ENCODE data around the gene GDF15.

GDF15 gene

DNA sequence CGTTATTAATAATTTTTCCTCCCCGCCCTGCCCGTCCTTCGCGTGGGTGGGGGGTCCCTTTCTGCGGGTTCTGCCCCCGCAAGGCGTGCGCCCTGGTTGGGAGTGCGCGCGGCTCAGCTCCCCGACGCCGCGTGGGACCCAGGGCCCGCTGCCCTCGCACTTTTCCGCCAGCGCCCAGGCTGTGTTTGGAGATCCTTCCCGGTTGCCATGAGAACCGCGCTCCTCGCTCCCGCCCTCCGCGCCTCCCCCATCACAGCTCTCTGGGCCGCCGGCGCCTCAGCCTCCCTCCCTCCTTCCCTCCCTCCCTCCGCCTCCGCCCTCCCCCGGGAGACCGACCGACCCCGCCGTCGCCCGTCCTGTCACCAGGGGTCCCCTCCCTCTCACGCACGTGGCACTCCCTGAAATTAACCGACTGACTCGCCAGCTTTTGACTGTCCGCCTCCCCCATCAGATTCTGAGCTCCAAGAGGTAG is 30.9 kb downstream of the GDF15 start:
- POLR2A ChIA-PET = interaction anchor here (0.9 to 5.3 kb wide), 13 partner anchors 9 to 172 kb away, joined by 3 to 56 read pairs (median 4); partner anchors contain the start of genes JUND, LSM4 and REX1BD
- TF ChIP-seq L3MBTL2 (conservative IDR thresholded peaks at IDR 0.05) (peak; percentile 85), ARNT (IDR thresholded peaks at IDR 0.05) (no peak), CTBP1 (IDR thresholded peaks at IDR 0.05; ENCODE audit: borderline replicate concordance) (no peak)
- CTCF ChIA-PET = interaction anchor here (1.0 to 1.9 kb wide), 5 partner anchors 31 to 137 kb away, joined by 3 to 9 read pairs (median 4); partner anchors contain the start of gene GDF15
- DNase-seq (ENCODE audit: extremely low spot score) = peak; percentile 79

DNA sequence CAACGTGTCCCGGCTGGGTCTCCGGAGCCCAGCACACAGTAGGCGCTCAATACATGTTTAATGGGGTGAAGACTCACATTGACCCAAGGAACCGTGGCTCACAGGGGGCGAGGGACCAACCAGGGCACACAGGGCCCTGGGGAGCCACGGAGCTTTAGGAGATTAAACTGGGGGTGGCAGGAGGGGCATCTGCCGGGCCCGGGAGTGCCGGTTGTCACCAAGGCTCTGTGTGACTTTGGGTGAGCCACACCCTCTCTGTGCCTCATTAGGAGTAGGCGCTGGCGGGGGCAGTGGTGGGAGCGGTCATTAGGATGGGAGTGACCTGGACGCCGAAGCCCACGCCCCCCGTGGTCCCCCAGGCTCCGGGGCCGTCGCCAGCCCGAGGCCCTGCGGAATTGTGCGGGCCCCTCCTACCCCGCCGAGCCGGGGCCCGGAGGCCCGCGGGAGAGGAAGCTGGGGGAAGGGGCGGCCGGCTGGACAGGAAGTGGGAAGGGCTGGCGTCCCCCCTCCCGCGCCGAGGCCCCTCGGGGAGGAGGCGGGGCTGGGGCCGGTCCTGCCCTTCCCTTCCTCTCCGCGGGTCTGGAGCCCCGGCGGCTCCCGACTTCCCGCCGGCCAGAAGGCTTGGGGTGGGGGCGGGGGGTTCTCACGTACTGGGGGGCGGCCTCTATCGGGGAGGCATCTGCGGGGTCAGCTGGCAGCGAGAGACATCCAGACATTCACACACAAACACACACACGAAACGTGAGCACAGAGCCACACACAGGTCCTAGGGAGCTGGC is 31.5 kb downstream of the GDF15 start:
- ChIA-PET POLR2A (interaction anchor here (0.7 to 5.3 kb wide), 15 partner anchors 8 to 502 kb away, joined by 3 to 56 read pairs (median 6); partner anchors contain the start of genes COPE, DDX49, JUND and LSM4), CTCF (interaction anchor here (0.9 to 1.9 kb wide), 3 partner anchors 78 to 138 kb away, joined by 3 to 9 read pairs (median 4); no protein-coding TSS in a partner anchor)
- DNase-seq (ENCODE audit: extremely low spot score) = peak; percentile 69
- TF ChIP-seq CTBP1 (IDR thresholded peaks at IDR 0.05; ENCODE audit: borderline replicate concordance) (no peak), FOXK2 (IDR thresholded peaks at IDR 0.05) (no peak), PKNOX1 (IDR thresholded peaks at IDR 0.05) (no peak), SP1 (IDR thresholded peaks at IDR 0.05) (no peak), ZNF384 (IDR thresholded peaks at IDR 0.05) (no peak), BHLHE40 (IDR thresholded peaks at IDR 0.05; ENCODE audit: borderline replicate concordance) (no peak), NFRKB (IDR thresholded peaks at IDR 0.05) (no peak), FOXA1 (IDR thresholded peaks at IDR 0.05) (no peak), HDGF (IDR thresholded peaks at IDR 0.05; ENCODE audit: borderline replicate concordance) (no peak), SUZ12 (IDR thresholded peaks at IDR 0.05) (no peak), TARDBP (IDR thresholded peaks at IDR 0.05) (no peak), ARNT (IDR thresholded peaks at IDR 0.05) (no peak), ELF4 (IDR thresholded peaks at IDR 0.05) (no peak), L3MBTL2 (conservative IDR thresholded peaks at IDR 0.05) (peak; percentile 77), FOXM1 (IDR thresholded peaks at IDR 0.05; ENCODE audit: borderline replicate concordance) (peak; percentile 62; the same call in 1 of the 2 replicates), LEF1 (IDR thresholded peaks at IDR 0.05; ENCODE audit: borderline replicate concordance) (no peak)

GRCh38 chr19:18418029-18418482 is 32.1 kb downstream of the GDF15 start:
- ChIA-PET POLR2A (interaction anchor here (0.7 to 5.3 kb wide), 9 partner anchors 16 to 501 kb away, joined by 3 to 56 read pairs (median 7); partner anchors contain the start of genes COPE, DDX49, JUND and LSM4), CTCF (interaction anchor here (0.9 to 1.1 kb wide), 2 partner anchors 79 to 89 kb away, joined by 3 to 4 read pairs; no protein-coding TSS in a partner anchor)
- TF ChIP-seq ELF4 (IDR thresholded peaks at IDR 0.05) (no peak), ZNF384 (IDR thresholded peaks at IDR 0.05) (no peak), SUZ12 (IDR thresholded peaks at IDR 0.05) (no peak), FOXM1 (IDR thresholded peaks at IDR 0.05; ENCODE audit: borderline replicate concordance) (no peak), FOXK2 (IDR thresholded peaks at IDR 0.05) (no peak)
- no peak for DNase-seq (ENCODE audit: extremely low spot score)

DNA sequence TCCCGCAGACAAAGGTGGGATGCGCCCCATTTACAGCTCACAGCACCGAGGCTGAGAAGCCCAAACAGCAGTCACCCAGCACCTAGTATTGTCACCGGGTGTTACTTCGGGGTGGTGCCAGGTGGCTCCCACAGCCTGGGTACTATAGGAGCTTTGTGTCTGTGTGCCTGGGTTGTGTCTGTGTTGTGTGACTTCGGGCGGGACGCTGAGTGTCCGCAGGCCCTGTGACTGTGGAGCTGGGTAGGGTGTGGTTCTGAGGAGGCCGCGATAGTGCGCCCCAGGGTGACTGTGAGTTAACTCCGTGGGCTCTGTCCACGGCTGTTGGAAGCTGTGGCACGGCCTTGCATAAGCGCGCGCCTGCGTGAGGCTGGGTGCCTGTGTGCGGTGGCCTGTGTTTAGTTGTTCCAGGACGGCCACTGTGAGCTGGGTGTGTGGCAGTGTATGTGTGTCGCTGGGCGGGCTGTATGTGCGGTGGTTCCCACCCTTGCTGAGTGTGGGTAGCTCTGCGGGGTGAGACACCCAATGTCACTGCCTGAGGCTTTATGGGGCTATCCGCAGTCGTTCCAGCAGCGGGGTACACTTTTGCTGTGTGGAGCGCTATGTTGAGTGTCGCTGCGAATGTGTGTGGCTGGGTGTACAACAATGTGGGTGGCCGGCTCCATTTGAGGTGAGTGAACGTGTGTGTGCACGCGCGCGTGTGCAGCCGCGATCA is 32.7 kb downstream of the GDF15 start:
- TF ChIP-seq TARDBP (IDR thresholded peaks at IDR 0.05) (no peak), ZNF384 (IDR thresholded peaks at IDR 0.05) (no peak), L3MBTL2 (conservative IDR thresholded peaks at IDR 0.05) (peak; percentile 57; the same call in 1 of the 2 replicates), HDGF (IDR thresholded peaks at IDR 0.05; ENCODE audit: borderline replicate concordance) (no peak), FOXK2 (IDR thresholded peaks at IDR 0.05) (no peak)
- ChIA-PET CTCF (interaction anchor here (0.5 to 1.1 kb wide), 4 partner anchors 29 to 355 kb away, joined by 3 read pairs; partner anchors contain the start of gene GDF15), POLR2A (interaction anchor here (0.8 to 5.3 kb wide), 8 partner anchors 16 to 194 kb away, joined by 3 to 56 read pairs (median 7); partner anchors contain the start of genes JUND and LSM4)
- no peak for DNase-seq (ENCODE audit: extremely low spot score)

- TF ChIP-seq HDGF (IDR thresholded peaks at IDR 0.05; ENCODE audit: borderline replicate concordance) (no peak), FOXM1 (IDR thresholded peaks at IDR 0.05; ENCODE audit: borderline replicate concordance) (peak; percentile 95)
- CTCF ChIA-PET = interaction anchor here (0.6 to 1.1 kb wide), 3 partner anchors 30 to 559 kb away, joined by 3 read pairs; partner anchors contain the start of gene GDF15
- POLR2A ChIA-PET = interaction anchor here (0.5 to 5.3 kb wide), 8 partner anchors 16 to 195 kb away, joined by 3 to 56 read pairs (median 5); partner anchors contain the start of genes JUND and LSM4
- DNase-seq (ENCODE audit: extremely low spot score) = peak; percentile 87
Observed at GRCh38 chr19:18419195-18419698, 33.3 kb downstream of the GDF15 start, which contains the start of gene SSBP4. SSBP4 (plus strand) TSS chr19:18419398; CDS start chr19:18419649, 251 bp downstream.

- no peak for DNase-seq (ENCODE audit: extremely low spot score)
Observed at GRCh38 chr19:18419699-18420460, 33.9 kb downstream of the GDF15 start.

More at GRCh38 chr19:18419699-18420460, 33.9 kb downstream of the GDF15 start:
- ChIA-PET CTCF (interaction anchor here (0.6 to 1.1 kb wide), 2 partner anchors 30 to 559 kb away, joined by 3 read pairs; no protein-coding TSS in a partner anchor), POLR2A (interaction anchor here (0.5 to 5.3 kb wide), 9 partner anchors 9 to 196 kb away, joined by 3 to 56 read pairs (median 5); partner anchors contain the start of genes JUND and LSM4)
- no peak for TF ChIP-seq ZNF384 (IDR thresholded peaks at IDR 0.05)
- TF ChIP-seq TARDBP (IDR thresholded peaks at IDR 0.05) = no peak
- no peak for TF ChIP-seq CTBP1 (IDR thresholded peaks at IDR 0.05; ENCODE audit: borderline replicate concordance)
- no peak for TF ChIP-seq FOXM1 (IDR thresholded peaks at IDR 0.05; ENCODE audit: borderline replicate concordance)
